HG03342 (cell line): ENCODE measurements around the gene LAYN.

Experiments
- ATAC-seq: cut with Tn5 transposase; IDR thresholded peaks from one replicate; pipeline ENCODE4 v1.9.1; 2021; ENCODE audit warnings: mild to moderate bottlenecking, moderate library complexity; ENCODE audit not compliant: unreplicated experiment

LAYN gene

DNA sequence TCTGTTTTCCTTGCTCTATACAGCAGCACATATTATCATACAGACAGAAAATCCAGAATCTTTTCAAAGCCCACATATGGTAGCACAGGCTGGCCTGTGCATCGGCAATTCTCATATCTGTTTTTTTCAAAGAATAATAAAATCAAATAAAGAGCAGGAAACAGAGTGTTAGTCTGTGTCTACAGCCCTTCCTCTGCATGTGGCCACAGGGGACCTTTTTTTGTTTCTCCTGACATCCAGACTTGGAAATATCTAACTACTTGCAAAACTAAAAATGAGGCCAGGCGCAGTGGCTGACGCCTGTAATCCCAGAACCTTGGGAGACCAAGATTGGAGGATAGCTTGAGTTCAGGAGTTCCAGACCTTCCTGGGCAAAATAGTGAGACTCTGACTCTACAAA lies 20.3 kb downstream of the LAYN start:
- ATAC-seq: no peak

- ATAC-seq: no peak
Observed at GRCh38 chr11:111561306-111561705, 20.8 kb downstream of the LAYN start.

GRCh38 chr11:111561791-111562325 lies 21.3 kb downstream of the LAYN start:
- ATAC-seq: no peak

DNA sequence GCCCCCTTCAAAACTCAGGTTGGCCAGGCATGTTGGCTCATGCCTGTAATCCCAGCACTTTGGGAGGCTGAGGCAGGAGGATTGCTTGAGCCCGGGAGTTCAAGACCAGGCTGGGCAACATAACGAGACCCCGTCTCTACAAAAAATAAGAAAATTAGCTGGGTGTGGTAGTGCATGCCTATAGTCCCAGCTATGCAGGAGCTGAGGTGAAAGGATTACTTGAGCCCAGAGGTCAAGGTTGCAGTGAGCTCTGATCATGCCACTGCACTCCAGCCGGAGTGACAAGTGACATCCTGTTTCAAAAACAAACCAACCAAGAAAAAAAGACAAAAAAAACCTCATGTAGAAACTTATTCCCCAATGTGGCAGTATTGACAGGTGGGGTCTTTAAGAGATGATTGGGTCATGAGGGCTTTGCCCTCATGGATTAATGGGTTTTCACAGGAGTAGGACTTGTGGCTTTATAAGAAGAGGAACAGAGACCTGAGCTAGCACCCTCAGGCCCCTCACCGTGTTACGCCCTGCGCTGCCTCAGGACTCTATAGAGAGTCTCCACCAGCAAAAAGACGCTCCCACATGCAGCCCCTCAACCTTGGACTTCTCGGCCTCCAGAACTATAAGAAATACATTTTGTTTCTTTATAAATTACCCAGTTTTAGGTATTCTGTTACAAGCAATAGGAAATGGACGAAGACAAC lies 22.3 kb downstream of the LAYN start:
- ATAC-seq: no peak

GRCh38 chr11:111565114-111565720 lies 24.7 kb downstream of the LAYN start:
- ATAC-seq: no peak

- ATAC-seq: no peak
Observed at GRCh38 chr11:111566324-111566723, 25.8 kb downstream of the LAYN start.

DNA sequence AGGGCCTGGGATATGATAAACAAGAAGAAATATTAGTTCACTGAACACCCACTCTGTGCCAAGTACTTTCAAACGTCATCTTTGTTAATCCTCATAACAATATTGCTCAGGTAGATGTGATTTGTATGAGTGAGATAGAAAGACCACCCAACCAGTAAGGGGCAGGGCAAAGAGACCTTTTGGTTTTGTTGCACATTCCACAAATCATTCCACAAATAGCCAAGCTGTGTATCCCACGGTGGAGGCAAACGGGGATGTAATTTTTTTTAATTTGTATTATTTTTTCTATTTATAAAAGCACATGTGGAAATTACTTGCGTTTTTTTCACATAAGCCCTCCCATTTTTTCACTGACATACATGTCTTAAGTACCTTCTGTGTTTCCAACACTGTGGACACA lies 29.0 kb downstream of the LAYN start:
- no peak for ATAC-seq

- ATAC-seq: no peak
Observed at GRCh38 chr11:111570796-111571195, 30.3 kb downstream of the LAYN start.

GRCh38 chr11:111571829-111572501 lies 31.4 kb downstream of the LAYN start:
- ATAC-seq: no peak

- ATAC-seq: no peak
Observed at GRCh38 chr11:111572581-111572980, 32.1 kb downstream of the LAYN start.

DNA sequence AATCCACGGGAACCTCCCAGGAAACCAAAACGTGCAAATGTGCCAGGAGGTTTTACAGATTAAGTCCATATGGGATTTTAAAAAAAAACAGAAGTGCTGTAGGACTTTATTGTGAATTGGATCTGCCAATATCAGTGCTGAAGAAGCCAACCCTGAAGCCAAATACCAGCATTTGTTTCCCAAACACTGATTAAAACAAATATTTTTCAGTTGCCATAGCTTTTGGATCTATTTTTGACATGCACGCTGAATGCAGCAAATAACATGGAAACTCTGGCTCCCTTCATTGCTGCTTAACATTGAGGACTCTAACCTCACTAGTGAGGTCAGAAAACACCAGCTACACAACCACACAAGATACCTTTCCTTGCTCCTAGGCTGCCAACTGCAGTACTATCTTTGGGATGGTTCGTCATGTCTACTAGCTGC lies 33.3 kb downstream of the LAYN start:
- ATAC-seq: no peak

DNA sequence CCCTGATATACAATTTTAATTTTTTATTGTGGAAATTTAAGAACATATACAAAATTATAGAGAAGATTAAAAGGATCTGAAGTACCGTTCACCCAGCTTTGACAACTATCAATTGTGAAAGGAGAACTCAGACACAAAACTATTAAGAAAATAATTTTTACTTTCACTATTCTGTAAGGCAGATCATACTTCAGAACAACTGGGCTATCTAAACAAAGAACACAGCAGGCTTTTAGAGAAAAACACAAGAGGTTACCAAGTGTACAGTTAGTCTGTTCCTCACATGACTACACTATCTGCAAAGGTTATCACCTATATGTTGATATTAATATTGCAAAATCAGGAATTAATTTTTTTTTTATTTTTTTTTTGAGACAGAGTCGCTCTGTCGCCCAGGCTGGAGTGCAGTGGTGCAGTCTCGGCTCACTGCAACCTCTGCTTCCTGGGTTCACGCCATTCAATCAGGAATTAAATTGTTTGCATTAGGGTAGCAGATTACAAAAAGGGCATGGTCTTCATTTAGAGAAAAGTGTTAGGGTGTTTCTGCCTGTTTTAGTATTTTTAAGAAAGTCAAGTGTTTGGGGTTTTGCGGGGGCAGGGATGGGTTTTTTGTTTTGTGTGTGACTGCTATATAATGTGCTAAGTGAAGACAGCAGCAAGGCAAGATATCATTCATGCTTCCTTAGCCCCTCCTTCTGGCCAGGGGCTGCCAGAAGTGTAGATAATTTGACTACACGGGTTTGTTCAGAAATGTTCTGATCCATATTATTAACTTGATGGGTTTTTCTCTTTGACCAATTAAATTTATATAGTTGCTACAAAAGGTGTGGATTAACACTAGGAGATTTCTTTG lies 34.1 kb downstream of the LAYN start:
- no peak for ATAC-seq

- ATAC-seq: no peak
Observed at GRCh38 chr11:111575740-111576139, 35.2 kb downstream of the LAYN start.

GRCh38 chr11:111577821-111578220 lies 37.3 kb downstream of the LAYN start:
- ATAC-seq: no peak

DNA sequence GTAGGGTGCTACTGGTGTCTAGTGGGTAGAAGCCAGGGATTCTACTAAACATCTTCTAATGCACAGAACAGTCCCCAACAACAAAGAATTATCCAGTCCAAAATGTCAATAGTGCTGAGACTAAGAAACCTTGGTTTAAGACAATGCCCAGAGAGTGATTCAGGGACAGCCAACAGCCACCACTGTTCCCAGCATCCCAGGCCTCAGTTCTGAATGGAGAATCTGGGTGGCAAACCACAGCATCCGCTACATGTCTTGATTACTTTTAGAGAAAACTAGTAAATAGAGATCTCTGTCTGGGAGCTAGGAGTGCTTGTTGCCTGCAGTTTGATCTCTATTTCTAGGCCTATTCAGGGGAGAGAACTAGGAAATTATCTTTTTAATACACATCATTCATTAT lies 40.8 kb downstream of the LAYN start:
- ATAC-seq: no peak

DNA sequence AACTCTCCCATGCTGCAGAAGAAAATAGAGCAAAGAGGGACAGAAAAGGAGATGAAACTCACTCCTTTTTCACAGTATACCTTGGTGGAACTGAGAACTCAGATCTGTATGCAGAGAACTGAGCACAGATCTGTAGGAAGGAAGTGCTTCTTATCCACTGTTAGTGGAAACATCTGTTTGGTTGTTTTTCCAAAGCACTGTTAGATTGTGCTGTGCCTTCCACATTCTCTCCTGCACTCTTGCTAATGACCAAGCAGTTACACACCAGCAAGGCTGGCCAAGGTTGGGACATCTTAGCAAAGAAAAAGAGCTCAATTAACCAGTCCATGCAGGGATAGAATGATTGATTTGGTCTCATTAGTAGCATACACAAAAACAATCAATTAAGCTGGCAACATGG lies 41.6 kb downstream of the LAYN start:
- no peak for ATAC-seq

DNA sequence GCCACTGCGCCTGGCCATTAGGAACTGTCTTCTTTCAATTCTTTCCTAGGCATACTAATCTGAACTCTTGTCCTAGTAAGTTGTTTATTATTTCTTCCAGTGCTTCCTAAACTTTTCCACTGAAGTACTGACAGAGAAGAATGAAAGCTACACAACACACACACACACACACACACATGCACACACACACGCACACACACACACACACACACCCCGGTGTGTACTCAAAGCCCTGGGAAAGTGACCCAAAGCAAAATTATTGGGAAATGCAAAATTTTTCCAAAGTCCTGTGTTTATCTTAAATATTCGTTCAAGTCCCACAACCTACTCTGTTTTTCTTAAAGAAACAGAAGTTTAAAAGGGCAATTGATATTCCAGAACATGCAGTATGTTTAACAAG lies 42.4 kb downstream of the LAYN start:
- ATAC-seq: no peak

- ATAC-seq: no peak
Observed at GRCh38 chr11:111585371-111585770, 44.9 kb downstream of the LAYN start.

DNA sequence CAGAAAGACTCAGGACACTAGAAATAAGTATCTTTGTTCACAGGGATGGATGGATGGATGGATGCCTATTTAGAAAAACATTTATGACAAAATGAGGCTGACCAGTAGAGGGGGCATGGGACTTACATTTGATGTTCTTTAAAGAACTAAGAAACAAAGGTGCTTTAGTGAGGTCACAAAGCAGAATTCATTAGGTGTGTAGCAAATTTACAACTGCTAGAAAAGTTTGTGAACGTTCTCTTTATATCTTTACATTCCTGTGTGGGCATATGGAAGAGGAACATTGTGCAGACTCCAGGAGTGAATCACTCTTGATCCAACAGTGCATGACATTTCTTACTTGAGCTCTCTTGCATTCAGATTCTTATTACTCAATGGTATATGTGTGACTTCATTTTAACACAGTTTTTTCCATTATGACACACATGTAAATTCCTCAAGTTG lies 45.9 kb downstream of the LAYN start:
- no peak for ATAC-seq

GRCh38 chr11:111589114-111589513 lies 48.6 kb downstream of the LAYN start:
- no peak for ATAC-seq

DNA sequence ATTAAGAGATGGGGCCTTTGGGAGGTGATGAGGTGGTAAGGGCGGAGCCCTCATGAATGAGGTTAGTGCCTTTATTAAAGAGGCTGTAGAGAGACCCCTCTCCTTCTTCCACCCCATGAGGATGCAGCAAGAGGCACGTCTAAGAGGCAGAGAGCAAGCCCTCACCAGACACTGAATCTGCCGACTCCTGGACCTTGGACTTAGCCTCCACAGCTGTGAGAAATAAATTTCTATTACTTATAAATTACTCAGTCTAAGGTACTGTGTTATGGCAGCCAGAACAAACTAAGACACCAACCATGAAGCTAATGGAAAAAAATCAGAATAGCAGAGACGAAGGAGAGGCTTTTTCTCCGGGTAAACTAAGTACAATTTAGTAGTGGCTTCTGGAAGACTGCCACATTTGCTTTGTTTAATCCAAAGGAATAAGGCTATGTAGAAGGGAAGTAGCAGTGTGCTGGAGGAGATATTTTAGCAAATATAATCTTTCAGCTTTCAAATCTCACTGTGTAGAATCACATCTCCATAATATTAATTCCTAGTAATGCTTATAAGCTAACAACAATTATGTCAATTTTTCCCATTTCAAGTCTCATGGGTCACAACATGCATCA lies 49.5 kb downstream of the LAYN start:
- ATAC-seq: no peak
